GM21423 (cell line): ENCODE results near the gene PTPN3.

ENCODE experiments used
- ATAC-seq: cut with Tn5 transposase; IDR thresholded peaks from one replicate; pipeline ENCODE4 v1.9.1; 2021; ENCODE audit warnings: mild to moderate bottlenecking, moderate library complexity; ENCODE audit not compliant: unreplicated experiment

Gene PTPN3

DNA sequence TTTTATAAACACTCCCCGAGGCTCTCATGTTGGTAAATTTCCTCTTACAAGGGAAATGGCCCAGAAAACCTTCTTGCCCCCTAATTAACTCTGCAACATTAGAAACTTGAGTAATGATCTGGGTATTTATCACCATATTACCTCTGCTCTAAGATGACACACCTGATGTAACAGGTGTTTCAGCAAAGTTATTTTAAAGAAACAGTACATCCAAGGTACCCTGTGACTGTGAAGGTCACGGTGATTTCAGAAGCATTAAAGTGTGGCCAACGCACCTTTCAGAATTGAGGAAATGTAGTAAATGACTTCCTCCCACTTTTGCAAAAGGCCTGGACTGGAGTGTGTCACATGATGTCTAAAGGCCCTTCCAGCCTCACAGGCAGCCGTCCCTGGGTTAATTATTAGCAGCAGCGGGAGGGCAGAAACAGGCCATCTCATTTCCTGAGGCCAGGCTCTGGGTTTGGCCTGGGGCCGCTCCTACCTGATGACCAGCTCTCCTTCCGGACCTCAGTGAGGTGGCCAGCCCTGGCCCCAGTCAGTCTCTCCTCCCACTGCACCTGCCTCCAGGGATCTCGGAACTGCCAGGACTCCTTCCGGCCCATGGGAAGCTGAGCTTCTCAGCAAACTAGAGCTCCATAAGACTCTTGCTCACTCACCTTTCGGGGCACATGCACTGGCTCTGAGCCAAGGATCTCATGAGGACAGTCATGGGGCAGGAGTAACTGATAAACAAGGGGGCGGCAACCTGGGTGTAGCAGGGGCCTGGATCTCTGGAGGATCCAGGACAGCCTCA, 20.7 kb downstream of the PTPN3 start:
- ATAC-seq: peak; percentile 96

DNA sequence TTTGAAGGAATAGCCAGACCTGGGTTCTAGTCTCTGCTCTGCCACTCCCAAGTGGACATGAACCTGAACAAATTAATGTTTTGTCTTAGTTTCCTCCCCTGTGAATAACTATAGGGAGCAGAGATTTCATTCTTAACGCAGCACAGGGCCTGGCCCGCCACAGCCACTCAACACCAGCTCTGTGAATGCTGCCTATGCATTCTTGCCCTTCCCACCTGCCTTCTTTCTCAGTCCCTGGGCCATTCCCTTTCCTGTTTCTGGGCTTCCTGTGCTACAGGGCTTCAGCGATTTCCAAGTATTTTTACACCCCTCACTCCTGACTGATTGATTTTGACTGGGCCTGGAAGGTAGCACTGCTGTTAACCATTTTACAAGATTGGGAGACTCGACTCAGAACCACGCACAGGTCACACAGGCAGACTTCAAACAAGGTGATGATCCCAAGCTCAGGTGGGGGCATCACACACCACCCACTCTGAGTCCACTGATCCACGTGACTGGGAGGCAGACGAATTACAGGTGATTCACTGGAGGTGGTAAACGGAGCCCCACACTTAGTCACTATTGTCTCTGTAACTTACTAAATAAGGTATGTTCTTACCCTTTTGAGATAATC, 21.4 kb downstream of the PTPN3 start:
- ATAC-seq: no peak

DNA sequence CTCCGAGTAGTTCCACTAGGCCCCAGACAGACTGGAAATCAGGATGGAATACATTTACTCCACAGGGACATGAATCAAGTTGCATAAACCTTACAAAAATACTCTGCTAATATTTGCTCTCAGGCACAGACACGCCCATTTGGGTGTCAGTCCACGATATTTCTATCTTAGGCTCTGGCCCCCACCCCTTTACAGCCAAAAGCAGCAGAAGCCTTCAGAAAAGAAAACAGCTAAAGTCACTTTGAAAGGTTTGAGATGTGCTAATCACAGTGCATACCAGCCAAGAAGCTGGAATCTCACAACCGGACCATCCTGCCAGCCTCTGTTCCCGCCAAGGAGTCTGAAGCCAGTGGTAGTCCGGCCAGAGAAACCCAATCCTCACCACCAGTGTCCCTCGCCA, 22.6 kb downstream of the PTPN3 start:
- no peak for ATAC-seq

DNA sequence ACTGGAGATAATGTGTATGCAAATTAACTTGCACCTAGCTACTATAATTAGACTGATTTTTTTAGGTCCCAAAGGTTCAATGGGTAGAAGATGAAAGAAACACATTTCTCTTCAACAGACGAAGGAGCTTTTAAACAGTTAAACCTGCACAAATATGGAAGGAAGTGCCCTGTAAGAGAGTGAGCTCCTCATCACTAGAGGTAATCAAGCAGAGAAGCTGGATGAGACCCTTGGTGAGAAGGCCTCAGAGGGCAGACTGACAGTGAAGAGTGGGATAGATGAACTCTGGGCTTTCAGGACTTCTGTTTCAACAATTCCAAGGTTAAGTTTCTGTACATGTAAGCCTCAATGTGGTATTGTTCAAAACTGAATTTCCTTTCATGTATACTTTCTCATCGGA, 23.2 kb downstream of the PTPN3 start:
- no peak for ATAC-seq

DNA sequence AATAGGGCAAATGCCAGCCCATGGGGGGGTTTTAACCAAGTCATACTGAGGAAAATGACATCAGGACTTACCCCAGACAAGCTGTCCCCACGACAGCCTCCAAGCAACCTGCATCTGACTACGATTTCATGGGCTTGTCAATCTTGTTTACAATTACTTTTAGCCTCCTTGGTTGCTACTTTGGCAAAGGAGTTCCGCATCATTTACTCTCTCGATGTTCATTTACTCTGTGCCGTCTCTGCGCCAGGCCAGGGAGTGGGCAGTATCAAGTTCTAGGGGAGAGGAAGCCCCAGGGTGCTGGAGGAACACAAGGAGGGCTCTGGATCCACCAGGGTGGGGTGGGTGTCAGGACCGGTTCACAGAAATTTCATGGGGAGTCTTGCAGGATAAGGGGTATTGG, 23.9 kb downstream of the PTPN3 start:
- ATAC-seq: no peak

DNA sequence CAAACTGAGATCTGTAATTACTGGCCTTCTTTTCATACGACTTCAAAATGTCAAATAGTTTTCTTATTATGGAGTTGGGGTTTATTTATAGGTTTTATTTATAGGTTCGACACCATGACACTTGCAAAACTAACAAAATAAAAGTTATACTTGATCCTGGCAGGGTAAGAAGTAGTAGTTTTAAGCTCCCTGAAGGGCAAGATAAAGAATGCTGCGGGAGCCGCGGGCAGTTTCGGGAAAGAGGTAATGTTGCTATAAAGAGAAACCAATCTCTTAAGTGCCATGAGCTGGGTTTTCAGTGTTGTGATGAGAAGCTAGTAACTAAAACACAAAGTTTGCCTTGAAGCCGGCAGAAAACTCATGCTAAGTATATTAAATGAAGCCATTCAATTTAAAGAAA, 24.8 kb downstream of the PTPN3 start:
- no peak for ATAC-seq

DNA sequence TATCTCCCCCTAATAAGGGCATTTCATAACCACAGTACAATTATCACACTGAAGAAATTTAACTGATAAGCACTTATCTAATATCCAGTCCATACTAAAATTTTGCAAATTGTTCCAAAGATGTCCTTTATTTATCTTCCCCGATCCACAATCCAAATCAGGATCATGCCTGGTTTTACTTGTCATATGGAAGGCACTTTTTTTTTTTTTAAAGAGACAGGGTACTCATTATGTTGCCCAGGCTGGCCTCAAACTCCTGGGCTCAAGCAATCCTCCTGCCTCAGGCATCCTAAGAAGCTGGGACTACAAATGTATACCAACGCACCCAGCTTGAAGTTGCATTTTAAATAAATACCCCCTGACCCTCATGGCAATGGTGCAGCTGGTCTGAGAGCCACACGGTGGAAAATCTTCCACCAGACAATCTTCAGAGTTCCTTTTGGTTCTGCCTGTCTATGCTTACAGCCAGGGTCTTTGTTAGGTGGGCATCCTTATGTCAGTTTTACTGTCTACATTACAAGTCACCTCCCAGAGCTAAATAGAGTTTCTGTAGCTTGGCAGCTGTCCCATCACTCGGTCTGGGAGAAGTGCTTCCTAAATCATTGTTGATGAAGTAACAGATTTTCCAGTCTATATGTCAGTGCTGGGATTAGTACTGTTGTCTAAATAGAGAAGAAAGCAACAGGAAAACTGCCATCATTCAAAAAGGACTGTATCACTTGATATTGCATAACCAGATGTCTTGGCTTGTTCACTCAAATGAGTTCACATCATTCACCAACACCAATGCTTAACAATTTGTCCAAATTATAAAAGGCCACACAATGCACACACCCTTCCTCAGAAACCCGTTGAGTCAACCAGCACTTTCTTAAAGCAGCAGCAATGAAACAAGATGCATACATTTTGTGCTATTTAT, 26.4 kb downstream of the PTPN3 start:
- no peak for ATAC-seq

DNA sequence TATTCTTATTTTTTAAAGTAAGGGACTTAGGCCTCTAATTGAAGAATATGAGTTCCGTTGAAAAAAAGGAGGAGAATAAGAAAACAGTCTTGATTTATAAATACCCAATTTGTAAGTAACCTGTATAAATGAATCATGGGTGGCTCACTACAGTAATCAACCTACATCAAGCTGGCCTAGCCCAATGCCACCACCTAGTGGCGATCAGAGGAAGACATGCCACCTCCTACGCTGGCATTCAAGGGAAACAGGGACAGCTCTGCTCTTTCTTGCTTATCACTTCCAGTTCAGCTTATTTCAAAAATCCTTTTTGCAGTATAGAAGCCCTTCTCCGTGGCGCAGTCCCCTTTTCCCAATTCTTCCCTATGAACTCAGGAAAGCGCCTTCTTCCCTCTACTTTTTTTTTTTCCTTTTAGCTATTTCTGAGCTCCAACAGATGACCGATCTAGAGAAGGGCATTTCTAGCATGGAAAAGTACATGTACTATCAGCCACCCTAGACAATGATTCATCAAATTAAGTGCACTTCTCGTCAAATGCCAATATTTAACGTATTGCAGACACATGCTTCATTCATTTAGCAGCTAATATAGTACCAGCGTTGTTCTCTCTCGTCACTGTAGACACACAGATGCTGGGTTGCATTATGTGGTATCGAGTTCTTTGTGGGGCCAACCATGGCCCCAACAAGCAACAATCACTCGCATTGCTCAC, 28.3 kb downstream of the PTPN3 start:
- ATAC-seq: peak; percentile 95

DNA sequence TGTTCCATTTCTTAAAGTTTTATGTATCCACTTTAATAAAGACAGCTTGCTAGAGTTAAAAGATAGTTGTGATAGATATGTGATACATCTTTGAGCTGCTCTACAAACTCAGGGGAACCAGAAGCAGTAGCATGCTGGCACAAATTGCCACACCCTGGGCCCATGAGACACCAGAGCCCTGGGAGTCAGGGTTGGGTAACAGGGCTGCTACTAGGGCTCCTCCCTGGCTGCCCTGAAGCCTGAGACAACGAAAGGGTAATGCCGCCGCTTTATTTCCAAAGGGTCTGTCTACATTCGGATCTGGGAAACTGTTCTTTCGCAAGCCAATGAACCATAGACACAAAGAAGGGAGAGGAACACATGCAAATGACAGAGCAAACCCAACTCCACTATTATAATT, 29.2 kb downstream of the PTPN3 start:
- ATAC-seq: no peak

DNA sequence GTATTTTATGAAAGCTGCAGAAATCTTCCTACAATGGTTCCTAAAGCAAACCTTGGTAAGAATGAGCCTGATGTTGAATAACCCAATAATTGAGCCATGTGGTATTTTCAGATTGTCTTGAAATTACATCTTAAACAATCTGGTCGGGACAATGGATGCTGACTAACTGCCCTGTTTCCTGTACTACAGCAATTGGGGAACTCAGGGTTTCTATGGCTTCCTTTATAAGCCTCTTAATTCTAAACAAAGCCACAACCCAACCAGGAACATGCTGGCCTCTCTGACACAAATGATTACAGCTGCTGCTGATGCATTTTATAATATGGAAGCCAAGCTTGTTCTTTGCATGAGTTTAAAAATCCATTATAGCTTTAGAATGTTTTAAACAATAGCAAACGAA, 30.2 kb downstream of the PTPN3 start:
- no peak for ATAC-seq

DNA sequence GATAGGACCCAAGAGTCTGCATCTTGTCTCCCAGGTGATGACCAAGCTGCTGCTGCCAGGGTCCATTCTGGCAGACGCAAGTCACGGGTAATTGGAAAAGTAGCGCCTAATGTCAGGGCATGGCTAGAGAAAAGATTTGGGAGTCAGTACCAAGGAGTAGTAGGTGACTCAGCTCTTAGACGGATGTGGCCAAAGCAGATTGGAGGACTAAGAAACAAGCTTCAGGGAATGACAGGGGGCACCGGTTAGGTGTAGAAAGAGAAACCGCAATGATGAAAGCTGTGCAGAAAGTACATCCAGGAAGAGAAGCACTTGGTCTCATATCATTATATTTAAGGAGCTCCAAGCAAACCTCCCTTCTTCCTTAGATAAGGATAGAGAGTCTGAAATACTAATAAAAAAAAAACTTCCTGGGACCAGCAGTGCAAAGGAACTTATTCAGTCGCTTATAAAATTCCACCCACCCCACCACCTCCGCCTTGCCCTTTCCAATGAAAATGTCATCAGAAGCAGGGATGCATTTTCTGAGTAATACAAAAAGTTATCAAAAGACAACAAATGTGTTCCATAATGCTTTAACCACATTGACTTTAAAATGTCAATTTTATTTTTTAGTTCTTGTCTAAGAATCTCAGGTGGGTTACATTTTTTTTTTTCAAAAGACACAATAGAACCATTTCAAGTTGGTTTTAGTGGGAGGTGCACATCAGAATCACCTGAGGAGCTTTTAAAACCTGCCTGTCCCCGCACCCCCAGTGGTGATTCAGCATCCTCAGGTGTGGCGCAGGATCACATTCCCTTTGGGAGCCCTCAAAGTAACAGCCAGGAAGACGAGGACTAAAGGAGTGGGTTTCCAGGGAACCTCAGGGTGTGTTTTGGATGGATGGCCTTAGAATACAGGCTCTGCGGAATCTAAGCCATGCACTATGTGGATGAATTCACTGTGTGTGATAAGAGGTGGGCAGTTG, 31.2 kb downstream of the PTPN3 start:
- ATAC-seq: no peak

DNA sequence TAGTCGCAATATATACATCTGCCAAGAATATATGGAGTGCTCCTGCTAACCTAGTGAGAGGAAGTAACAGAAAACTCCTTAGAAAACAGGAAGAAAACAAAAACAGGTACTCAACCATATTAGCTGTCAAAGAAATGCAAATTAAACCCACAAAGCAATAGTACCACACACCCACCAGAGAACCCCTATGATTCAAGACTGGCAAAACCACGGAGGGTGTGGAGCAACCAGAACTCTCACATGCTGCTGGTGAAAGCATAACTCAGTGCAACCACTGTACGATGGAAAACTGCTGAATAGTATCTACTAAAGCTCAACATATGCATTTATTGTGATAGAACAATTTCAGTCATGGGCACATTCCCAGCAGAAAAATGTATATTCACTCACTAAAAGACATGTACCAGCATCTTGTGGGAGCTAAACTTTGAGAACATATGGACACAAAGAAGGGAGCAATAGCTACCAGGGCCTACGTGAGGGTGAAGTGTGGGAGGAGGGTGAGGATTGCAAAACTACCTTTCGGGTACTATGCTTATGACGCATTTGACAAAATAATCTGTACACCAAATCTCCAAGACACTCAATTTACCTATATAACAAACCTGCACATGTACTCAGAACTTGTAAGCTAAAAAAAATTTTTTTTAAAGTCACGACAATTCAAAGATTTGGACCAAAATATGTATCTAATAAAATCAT, 34.0 kb downstream of the PTPN3 start:
- ATAC-seq: no peak

DNA sequence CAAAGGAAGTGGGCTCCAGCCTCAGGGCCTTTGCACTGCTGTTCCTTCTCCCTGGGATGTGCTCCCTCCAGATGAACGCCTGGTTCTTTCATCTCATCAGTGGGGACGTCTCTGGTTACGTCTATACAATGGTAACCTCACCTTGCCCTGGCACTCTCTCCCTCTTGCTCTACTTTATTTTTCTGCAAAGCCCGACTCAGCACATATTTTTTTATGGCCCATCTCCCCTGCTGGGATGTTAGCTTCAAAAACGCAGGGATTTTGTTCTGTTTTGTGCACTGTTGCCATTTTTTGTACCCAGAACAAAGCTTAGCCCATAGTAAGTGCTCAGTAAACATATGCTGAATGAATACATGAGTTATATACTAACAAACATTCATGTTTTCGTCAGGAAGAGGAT, 37.5 kb downstream of the PTPN3 start:
- ATAC-seq: no peak

DNA sequence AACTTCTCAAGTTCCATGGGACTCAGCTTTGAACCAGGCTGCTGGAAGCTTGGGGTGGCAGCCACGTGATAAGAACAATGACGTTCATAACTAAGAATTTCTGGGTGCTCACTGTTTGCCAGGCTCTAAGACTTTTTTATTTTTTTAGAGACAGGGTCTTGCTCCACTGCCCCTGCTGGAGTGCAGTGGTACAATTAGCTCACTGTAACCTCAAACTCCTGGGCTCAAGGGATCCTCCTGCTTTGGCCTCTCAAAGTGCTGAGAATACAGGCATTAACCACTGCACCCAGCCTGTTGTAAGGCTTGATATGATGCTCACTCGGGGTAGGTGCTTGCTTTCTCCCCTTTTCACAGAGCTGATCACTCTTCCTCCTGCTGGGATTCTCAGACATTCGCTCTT, 38.7 kb downstream of the PTPN3 start:
- no peak for ATAC-seq

DNA sequence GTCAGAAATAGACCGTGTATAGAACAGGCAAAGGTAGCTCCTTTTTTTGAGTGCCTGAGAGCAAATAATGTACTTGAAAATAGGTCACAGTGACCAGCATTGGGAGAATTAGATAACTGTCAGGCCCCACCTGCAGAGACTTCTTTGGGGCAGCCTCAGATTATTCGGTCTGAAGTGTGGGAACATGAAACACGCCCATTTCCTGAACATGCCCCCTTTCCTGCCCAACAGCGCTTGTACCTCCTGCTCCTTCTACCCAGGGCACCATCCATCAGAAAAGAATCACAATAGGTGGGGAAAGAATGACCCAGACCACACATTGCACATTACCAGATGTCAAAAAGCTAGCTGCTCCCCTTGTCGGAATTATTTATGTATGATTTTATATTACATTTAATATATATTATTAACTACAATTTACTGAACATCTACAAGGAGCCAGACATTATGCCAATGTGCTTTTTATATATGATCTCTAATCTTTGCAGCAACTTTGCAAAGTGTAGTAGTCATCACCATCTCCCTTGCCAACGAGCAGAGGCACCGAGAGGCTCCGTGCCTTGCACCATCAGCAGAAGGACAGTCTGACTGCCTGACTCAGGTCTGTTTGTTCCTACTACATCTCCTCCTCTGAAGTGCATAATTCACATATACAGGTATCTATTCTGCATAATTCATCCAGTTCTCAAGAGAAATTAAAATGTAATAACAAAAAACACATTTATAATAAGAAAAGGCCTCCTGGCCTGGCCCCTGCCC, 39.5 kb downstream of the PTPN3 start:
- no peak for ATAC-seq

DNA sequence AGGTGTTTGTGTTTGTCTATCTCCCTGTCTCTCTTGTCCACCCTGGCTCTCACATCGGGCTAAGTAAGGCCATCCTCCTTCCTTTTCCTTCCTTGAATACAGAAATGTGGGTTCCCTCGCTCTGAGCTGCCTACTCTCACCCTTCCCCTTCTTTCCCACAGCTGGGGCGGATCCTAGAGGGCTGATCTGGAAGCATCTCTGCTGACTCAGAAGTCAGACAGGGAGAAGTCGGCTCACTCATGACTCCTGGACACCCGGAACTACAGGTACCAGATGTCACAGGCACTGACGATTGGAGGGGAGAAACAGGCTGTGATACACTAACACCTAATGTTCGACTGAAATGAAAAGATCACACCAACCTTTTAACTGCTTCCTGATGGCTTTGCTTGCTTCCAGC, 41.3 kb downstream of the PTPN3 start:
- ATAC-seq: no peak

DNA sequence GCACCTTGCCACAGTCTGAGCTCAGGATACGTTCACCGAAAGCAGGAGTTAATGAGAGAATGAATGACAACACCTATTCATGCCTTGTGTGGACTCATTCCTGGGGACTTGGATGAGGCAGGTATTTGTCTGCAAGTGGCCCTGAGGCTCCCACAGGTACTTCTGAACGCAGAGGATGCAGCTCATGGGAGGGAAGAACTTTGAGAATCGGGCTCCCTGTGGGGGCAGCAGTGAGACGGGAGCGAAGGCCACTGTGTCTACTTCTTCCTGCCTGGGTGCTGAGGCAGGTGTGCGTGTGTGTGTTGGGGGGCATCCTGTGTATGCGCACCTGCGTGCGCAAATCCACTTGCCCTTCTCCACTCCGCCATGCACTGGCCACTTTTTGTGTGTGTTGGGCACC, 42.2 kb downstream of the PTPN3 start:
- no peak for ATAC-seq

DNA sequence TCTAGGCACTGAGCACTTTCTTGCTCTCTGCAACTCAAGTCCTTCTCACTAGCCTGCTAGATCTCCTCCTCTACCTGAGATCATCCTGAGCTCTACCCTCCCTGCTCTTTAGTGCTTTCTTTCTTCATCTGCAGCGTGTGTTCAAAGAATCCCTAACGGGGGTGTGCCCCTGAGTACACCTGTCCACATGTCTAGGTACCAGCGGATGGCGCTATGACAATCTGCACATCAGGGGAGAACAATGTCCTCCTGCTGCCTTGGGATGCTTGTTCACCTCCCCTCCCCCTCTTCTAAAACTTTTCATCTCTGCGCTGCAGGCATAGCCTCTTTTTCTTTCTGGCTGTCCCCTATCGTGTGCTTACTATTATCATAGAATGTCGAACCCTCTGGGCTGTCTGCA, 42.7 kb downstream of the PTPN3 start:
- no peak for ATAC-seq
